Heart left ventricle (tissue), 16 donors: Measurements from ENCODE around the gene SLC25A26. TPM values are rescaled to one million over a fixed set of nuclear protein-coding genes. Genes with fewer than 3 reads are reported as not detected.

Experiments used
- ATAC-seq, 4 donors: fragments of 200-7000 bp; cut with Tn5 transposase; one replicate each; pipeline ENCODE4 v1.9.1; 2020 to 2022; ENCODE audit warnings: moderate library complexity in 4 of 4, mild to moderate bottlenecking in 3 of 4, moderate number of reproducible peaks in 1 of 4
- DNase-seq, 5 donors: peaks; one replicate each; pipeline ENCODE4 v3.0.0-alpha.2; 2020
- H3K27ac ChIP-seq, 12 donors: fragments of 200-600 bp; sonication (generic) in 4 of 12; one replicate each; pipeline versions ENCODE4 v1.5.0 to v1.8.0; 2016 to 2022; ENCODE audit warnings: mild to moderate bottlenecking in 2 of 12
- H3K27me3 ChIP-seq, 9 donors: fragments of 200-600 bp; sonication (generic) in 2 of 9; one replicate each; pipeline versions ENCODE4 v1.5.1 to v1.8.0; 2016 to 2022; ENCODE audit warnings: mild to moderate bottlenecking in 3 of 9
- H3K36me3 ChIP-seq, 9 donors: fragments of 200-600 bp; sonication (generic) in 2 of 9; one replicate each; pipeline versions ENCODE4 v1.5.0 to v1.8.0; 2018 to 2022; ENCODE audit warnings: mild to moderate bottlenecking in 2 of 9
- H3K4me1 ChIP-seq, 12 donors: fragments of 200-600 bp; sonication (generic) in 4 of 12; one replicate each; pipeline versions ENCODE4 v1.5.0 to v1.8.0; 2016 to 2022; ENCODE audit warnings: mild to moderate bottlenecking in 3 of 12
- H3K4me3 ChIP-seq, 12 donors: fragments of 200-600 bp; sonication (generic) in 4 of 12; one replicate each; pipeline versions ENCODE4 v1.5.0 to v1.8.0; 2017 to 2022; ENCODE audit warnings: mild to moderate bottlenecking in 9 of 12, moderate library complexity in 4 of 12
- H3K9me3 ChIP-seq, 12 donors: fragments of 200-600 bp; sonication (generic) in 4 of 12; one replicate each; pipeline versions ENCODE4 v1.5.0 to v1.8.0; 2016 to 2022; ENCODE audit warnings: mild to moderate bottlenecking in 1 of 12
- CTCF ChIP-seq, 12 donors: fragments of 200-600 bp; sonication (generic) in 4 of 12; IDR thresholded peaks; one replicate each; pipeline versions ENCODE4 v1.5.0 to v1.8.0; 2018 to 2022; ENCODE audit warnings: antibody characterized with exemption in 12 of 12, mild to moderate bottlenecking in 5 of 12
- POLR2A ChIP-seq, 2 donors: fragments of 450-650 bp; IDR thresholded peaks; one replicate each; pipeline ENCODE4 v1.6.1; 2017; ENCODE audit warnings: antibody characterized with exemption in 2 of 2, mild to moderate bottlenecking in 2 of 2, moderate library complexity in 2 of 2
- WGBS, 4 donors: extraction: QIAGEN DNeasy Blood & Tissue Kit in 2 of 4; methylation state at CpG; one replicate each; pipeline versions ENCODE4 v1.1.5 to v1.1.7; 2013 to 2018; 5-methylcytosine and 5-hydroxymethylcytosine counted together
- intact Hi-C, 10 donors: fragments of 100-400 bp; cut with DNase I; formaldehyde crosslinking; loops; one replicate each; pipeline versions ENCODE4 v1.11.1 to v1.14.2; 2022
- polyA plus RNA-seq, 2 donors: library from polyadenylated mRNA; stranded (reverse); fragments of 200-250 nt; gene quantifications; one replicate each; pipeline ENCODE4 v1.2.3, GENCODE V29; 2013
- total RNA-seq, 9 donors: library from RNA; depleted of rRNA in 2 of 9; stranded (reverse); fragments of >200 nt in 2 of 9; fragmentation: NEBNext Ultra II Directional in 3 of 9; extraction: Animal tissue kit (Norgen Biotek cat#: 25700) in 3 of 9; gene quantifications; one replicate each; pipeline versions ENCODE4 v1.1.0 to v1.2.4, GENCODE V29; 2016 to 2023
- donor health status: ischemic (EF 13 %, LVEDD 7.1; RV severe dilation, severe dysfunction).
- donor health status: healthy with polysubstance abuse.
- donor health status: DM: no; HTN: yes; CAD: no.
- donor health status: DM: no; HTN: no; CAD: no.
- donor health status: ischemic (EF 25% LVEDD 6.9; RV normal size, moderate dysfunction).
- donor health status: ischemic (EF 25% LVEDD 5.7; RV mildly dilated, moderate dysfunction).
- donor health status: healthy.
- donor health status: DM: yes; HTN: yes; CAD: no.
- donor health status: ischemic (EF 35%, LVEDD 5.7; RV mildly dilated, moderate dysfunction).
- donor health status: nonischemic (EF 11% LVEDD 7.7; RV severe dilation, severe dysfunction).
- donor health status: DM: yes; HTN: yes; CAD: no.
- donor health status: PGD.
- donor health status: ischemic (EF 29% LVEDD 5.4; RV normal size, mild dysfunction).
- donor health status: nonischemic (EF 23%, LVEDD 6.1; RV moderate dilation, normal function).

Gene SLC25A26
- total and polyA plus RNA-seq, 11 donors = 20.0 to 42.2 (median 25.4) TPM

- intact Hi-C loops = loop anchor here in 1 of 10 donors (5.0 kb wide), 1 partner anchor 108 kb away; no protein-coding TSS in a partner anchor
- Histone ChIP-seq H3K9me3 (no peaks in the 10 kb centered on the region), H3K4me1 (peaks cover 0 to 4% (median 0%) of the 10 kb centered on the region in 12 donors), H3K36me3 (peaks cover 3 to 89% (median 72%) of the 10 kb centered on the region in 9 donors), H3K27ac (peak overlapping the region in 1 of 12 donors; percentile 48), H3K4me3 (no peak overlapping the region), H3K27me3 (no peaks in the 10 kb centered on the region)
- DNase-seq = no peak
- no peak for ATAC-seq
- no peak for TF ChIP-seq CTCF (IDR thresholded peaks at IDR 0.05)
- TF ChIP-seq POLR2A (IDR thresholded peaks at IDR 0.05) = no peak
These were observed 164.3 kb downstream of the SLC25A26 start for GRCh38 chr3:66385066-66385465.

- no peak overlapping the region for H3K27ac ChIP-seq
- peaks cover 3 to 87% (median 60%) of the 10 kb centered on the region in 9 donors for H3K36me3 ChIP-seq
These were observed 165.5 kb downstream of the SLC25A26 start for GRCh38 chr3:66386011-66386924.

GRCh38 chr3:66386925-66387650 lies 166.3 kb downstream of the SLC25A26 start:
- Histone ChIP-seq H3K27me3 (no peaks in the 10 kb centered on the region), H3K4me1 (peaks cover 0 to 11% (median 0%) of the 10 kb centered on the region in 12 donors), H3K9me3 (no peaks in the 10 kb centered on the region), H3K36me3 (peaks cover 3 to 87% (median 58%) of the 10 kb centered on the region in 9 donors), H3K4me3 (no peak overlapping the region), H3K27ac (no peak overlapping the region)
- 91 to 96% (median 94%) methylated on average over 7 of the region's 7 CpGs for whole genome bisulfite sequencing, 4 donors
- intact Hi-C loops = loop anchor here in 1 of 10 donors (5.0 kb wide), 1 partner anchor 110 kb away; no protein-coding TSS in a partner anchor
- DNase-seq (no peak), ATAC-seq (no peak)
- TF ChIP-seq CTCF (IDR thresholded peaks at IDR 0.05) (no peak), POLR2A (IDR thresholded peaks at IDR 0.05) (no peak)

More at GRCh38 chr3:66386011-66386924, 165.5 kb downstream of the SLC25A26 start:
- Histone ChIP-seq H3K27me3 (no peaks in the 10 kb centered on the region), H3K9me3 (no peaks in the 10 kb centered on the region), H3K4me1 (peaks cover 0 to 4% (median 0%) of the 10 kb centered on the region in 12 donors), H3K4me3 (no peak overlapping the region)
- TF ChIP-seq POLR2A (IDR thresholded peaks at IDR 0.05) (no peak), CTCF (IDR thresholded peaks at IDR 0.05) (no peak)
- intact Hi-C loops = loop anchor here in 1 of 10 donors (5.0 kb wide), 1 partner anchor 109 kb away; no protein-coding TSS in a partner anchor
- ATAC-seq (no peak), DNase-seq (no peak)
- 97 to 99% (median 98%) methylated on average over 12 of the region's 12 CpGs for WGBS, 4 donors

- no peaks in the 10 kb centered on the region for H3K9me3 ChIP-seq
- no peak overlapping the region for H3K27ac ChIP-seq
- TF ChIP-seq CTCF (IDR thresholded peaks at IDR 0.05) (no peak), POLR2A (IDR thresholded peaks at IDR 0.05) (no peak)
- peaks cover 5 to 41% (median 25%) of the 10 kb centered on the region in 12 donors for H3K4me1 ChIP-seq
- DNase-seq (no peak), ATAC-seq (no peak)
- H3K4me3 ChIP-seq = no peak overlapping the region
- intact Hi-C loops = no loop called here
- H3K36me3 ChIP-seq = peaks cover 2 to 82% (median 29%) of the 10 kb centered on the region in 9 donors
- no peaks in the 10 kb centered on the region for H3K27me3 ChIP-seq
These were observed 169.2 kb downstream of the SLC25A26 start for GRCh38 chr3:66390013-66390412.
